H4 (cell line): ENCODE measurements around the gene GRIN2A. TPM values are rescaled to one million over a fixed set of nuclear protein-coding genes. Genes with fewer than 3 reads are reported as not detected.
"Not testable (repeated sequence)": the region's sequence is repeated elsewhere in the genome, so short reads cannot be mapped to it uniquely, and the experiment has no call there.

ENCODE experiments used
- DNase-seq: peaks from one replicate; pipeline ENCODE4 v3.0.0-alpha.2; 2015; ENCODE audit warnings: low spot score
- total RNA-seq: library from RNA; depleted of rRNA; stranded (reverse); fragments of >200 nt; shearing (Covaris generic); gene quantifications from 2 replicates; pipeline ENCODE4 v1.2.3, GENCODE V29; 2014

The GRIN2A gene
- total RNA-seq, 1 experiment from 2014 or later: 0.17 TPM

GRCh38 chr16:9917691-9918090 is 264.5 kb downstream of the GRIN2A start:
- no peak for DNase-seq

GRCh38 chr16:9913604-9914326 is 268.5 kb downstream of the GRIN2A start:
- no peak for DNase-seq

DNA sequence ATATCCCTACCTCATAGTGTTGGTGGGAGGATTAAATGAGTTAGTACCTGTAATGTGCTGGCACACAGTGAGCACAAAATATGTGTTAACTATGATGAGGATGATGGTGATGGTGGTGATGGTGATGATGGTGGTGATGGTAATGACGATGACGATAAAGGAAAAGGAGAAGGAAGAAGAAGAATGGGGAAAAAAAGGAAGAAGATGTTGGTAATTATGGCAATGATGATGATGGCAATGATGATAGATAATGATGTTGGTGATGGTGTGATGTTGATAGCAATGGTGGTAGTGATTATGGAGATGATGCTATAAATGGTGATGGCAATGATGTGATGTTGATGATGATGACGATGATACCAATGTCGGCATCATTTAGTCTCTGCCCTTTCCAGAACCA is 270.2 kb downstream of the GRIN2A start:
- DNase-seq: no peak

DNA sequence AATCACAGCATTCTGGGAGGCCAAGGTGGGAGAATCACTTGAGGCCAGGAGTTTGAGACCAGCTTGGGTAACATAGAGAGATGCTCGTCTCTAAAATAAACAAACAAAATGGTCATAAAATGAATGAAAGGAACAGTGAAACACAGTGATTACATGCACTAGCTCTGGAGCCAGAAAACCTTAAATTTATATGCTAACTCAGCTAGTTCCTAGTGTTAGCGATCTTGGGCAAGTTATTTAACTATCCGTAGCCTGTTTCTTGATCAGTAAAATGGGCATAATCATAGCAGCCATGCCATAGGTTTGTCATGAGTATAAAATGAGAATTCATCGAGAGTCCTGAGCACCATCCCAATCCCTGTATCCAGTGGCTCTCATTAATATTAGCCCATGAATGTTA is 271.0 kb downstream of the GRIN2A start:
- DNase-seq: no peak

DNA sequence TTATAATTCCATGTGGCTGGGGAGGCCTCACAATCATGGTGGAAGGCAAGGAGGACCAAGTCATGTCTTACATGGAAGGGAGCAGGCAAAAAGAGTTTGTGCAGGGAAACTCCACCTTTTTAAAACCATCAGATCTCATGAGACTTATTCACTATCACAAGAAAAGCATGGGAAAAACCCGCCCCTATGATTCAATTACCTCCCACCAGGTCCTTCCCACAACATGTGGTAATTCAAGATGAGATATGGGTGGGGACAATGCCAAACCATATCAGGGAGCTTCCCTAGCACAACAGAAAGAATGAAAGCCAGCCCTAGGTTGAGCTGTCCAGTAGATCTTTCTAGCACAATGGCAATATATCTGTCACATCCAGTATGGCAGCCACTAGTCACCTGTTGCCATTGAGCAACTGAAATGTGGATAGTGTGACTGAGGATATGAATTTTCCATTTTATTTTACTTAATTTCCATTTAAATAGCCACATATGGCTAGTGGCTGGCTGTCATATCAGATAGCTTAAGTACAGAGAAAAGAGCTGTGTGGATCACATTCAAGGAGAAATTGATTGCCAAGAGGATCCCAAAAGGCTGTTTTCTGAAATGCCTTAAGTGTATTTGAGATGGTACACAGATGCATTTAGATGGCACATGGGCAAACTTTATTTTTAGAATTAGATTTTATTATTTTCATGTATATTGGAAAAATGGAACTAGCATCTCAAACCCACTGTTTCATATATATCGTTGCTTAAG is 273.0 kb downstream of the GRIN2A start:
- no peak for DNase-seq

DNA sequence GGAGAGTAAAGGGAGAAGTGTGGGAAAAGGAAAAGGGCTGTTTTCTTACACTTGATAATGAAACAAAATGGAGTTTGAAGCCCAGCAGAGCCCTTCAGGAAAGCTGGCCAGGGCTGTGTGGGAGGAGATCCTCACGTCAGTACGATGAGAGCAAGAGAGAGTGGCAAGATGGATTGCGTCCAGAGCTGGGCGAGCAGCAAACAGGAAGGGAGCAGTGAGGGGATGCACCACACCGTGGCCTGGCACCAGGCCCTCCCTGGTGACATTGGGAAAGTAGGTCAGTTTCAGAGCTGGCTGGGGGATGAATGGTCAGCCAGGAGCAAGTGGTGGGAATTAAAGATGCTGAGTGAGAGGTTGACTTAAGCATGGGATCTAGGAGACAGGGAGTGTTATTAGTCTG is 273.6 kb downstream of the GRIN2A start:
- peak; percentile 14 for DNase-seq

DNA sequence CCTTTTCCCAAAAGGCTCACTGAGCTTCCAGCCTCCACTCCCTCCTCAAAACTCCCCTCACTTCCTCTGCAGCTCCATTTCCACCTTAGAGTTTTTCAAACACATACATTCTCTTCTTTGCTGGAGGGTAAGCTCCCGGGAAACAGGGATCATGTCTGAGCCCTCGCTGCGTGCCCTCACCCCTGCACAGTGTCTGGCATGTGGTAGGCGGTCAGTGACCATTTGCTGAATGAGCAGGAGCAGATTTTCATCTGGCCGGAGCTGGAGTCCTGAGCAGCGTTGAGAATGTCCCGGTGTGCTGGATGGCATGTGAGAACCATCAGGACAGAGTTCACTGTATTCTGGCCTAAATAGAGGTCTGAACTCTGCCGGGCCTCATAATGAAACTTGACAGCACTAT is 274.5 kb downstream of the GRIN2A start:
- no peak for DNase-seq

- no peak for DNase-seq
Measured at GRCh38 chr16:9906218-9906617, 276.0 kb downstream of the GRIN2A start.

DNA sequence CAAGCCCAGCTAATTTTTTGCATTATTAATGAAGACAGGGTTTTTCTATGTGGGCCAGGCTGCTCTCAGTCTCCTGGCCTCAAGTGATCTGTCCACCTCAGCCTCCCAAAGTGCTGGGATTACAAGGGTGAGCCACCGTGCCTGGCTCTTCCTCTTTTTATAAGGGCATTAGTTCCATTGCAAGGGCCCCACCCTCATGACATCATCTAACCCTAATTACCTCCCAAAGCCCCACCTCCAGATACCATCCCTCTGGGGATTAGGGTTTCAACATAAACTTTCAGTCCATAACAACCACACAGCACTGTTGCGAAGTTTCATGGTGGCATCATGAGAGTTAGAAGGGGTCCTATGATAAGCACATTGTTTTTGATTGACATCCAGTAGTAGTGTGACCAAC is 277.7 kb downstream of the GRIN2A start:
- no peak for DNase-seq

GRCh38 chr16:9900576-9900975 is 281.7 kb downstream of the GRIN2A start:
- no peak for DNase-seq

GRCh38 chr16:9898555-9898954 is 283.7 kb downstream of the GRIN2A start:
- no peak for DNase-seq

DNA sequence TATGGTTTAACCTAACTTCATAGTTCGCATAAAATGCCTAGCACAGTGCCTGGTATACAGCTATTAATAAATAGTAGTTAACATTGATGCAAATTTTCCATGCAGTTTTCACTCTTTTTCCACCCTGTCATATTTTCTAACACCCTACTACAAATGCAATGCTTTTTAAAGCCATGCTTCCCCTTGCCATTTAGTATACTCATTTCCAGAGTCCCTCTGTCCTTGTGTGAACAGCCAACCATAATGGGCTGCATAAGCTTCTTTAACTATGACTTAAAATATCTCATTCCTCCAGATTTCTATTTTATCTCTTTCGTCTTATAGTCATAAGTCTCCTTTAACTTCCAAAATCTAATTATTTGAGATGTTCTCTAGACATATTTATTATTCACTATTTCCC is 284.1 kb downstream of the GRIN2A start:
- no peak for DNase-seq

GRCh38 chr16:9895817-9896216 is 286.4 kb downstream of the GRIN2A start:
- no peak for DNase-seq

DNA sequence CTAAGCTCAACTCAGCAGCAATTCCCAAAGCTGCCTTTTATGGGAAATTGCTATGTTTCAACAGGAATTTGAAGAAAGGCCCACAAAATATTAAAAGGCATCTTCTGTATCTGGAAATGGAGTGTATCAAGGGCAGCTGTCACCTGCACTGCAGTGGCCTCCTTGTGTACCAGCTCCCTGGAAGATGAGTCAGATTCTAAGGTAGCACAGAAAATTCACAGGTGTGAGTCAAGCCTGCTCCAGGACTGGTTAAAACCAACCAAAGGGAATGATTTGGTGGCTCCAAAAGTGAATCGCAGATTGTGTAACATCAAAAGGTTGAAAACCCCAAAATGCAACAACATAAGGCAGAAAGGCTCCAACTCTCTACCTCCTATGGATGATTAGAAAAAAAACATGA is 296.4 kb downstream of the GRIN2A start:
- no peak for DNase-seq

DNA sequence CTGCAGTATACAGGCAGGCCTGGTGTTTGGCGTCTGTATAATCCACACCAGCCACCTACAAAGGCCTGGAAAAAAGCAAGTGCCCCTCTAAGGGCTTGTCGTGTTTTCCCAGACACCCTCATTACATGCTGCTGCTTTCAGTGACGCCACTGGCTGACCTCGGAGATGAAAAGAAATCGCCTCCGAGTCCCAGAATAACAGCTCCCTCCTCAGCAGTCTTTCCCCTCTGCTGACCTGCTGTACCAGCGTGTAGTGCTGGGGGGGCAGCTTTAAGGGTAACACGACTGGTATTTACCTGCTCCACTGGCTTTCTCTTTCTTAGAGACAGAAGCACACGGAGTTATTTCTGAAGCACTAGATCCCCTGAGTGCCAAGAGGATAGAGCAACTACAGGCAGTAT is 296.8 kb downstream of the GRIN2A start:
- no peak for DNase-seq

- not testable (repeated sequence) for DNase-seq
Measured at GRCh38 chr16:9875981-9876380, 306.2 kb downstream of the GRIN2A start.

- DNase-seq: no peak
Measured at GRCh38 chr16:9874219-9874618, 308.0 kb downstream of the GRIN2A start.

DNA sequence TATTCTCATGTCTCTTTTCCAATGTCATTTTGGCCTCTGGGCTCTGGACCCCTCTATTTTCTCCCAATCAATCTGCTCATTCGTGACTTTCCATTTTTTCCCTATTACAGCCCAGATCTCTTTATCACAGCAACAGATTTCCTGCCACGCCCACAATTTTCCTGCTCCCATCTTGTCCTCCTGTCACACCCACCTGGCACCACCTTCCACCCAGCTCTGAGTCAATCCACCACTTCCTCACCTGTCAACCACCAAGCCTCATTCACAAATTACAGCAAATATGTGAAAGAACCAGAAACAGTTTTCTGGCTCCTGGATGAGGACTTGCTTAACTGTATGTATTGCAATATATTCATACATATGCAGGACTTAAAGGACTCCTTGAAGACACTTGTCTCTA is 311.3 kb downstream of the GRIN2A start:
- DNase-seq: no peak

DNA sequence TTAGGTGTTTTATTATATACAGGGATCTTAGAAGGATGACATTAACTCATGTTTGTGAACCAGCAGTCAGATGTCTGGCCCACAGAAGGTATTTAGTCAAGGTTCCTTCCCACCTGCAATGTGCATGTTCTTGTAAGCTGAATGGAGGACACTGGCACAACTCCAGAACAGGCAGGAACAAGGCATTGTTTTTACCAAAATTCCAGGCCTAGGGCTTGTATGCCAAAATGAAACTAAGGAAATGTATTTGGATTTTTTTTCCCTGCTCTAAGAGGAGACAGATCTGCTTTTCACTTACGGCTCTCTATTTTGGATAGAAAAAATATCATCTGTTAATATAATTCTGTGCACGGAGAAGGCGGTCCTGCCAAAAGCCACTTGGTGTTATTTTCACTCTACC is 312.5 kb downstream of the GRIN2A start:
- DNase-seq: no peak

- DNase-seq: no peak
Measured at GRCh38 chr16:9868606-9869149, 313.6 kb downstream of the GRIN2A start.

DNA sequence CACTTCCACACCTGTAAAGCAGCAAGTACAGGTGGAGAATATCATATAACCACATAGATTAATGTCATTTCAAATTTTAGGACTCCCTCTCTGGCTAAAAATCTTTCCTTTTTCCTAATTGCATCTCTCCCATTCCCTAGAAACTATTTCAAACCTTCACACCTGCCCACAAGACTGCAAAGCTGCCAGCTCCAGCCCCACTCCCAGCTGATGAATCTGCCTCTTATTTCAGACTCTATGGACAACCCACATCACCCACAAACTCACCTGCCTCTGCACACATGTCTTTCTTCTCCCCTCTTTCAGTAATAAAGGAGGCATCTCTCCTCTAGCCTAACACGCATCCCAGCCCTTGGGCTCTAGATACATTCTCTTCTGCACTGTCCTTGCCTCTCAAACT is 315.1 kb downstream of the GRIN2A start:
- DNase-seq: no peak

- DNase-seq: no peak
Measured at GRCh38 chr16:9864461-9864860, 317.8 kb downstream of the GRIN2A start.

DNA sequence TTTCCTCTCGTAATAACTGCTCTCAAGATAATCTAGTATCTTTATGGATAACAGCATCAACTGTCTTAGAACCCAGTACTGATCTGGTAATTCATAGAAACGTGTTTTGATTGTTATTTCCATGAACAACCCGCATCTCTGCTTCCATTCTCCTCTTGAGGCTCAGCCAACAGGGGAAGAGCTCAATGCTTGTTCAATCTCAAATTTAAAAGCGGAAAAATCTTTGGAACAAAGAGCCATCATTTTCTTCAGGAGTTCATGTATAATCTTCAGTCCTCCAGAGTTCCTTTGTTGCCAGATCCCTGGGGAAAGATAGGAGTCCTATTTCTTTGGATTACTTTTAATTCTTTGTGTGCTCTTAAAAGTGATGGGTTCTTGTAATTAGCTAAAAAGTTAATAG is 319.9 kb downstream of the GRIN2A start:
- DNase-seq: no peak
